GM19099 (cell line): Measurements from ENCODE around the gene CDH8.

Experiments
- POLR2A ChIP-seq: IDR thresholded peaks from 3 replicates; pipeline ENCODE4 v1.6.1; 2011; ENCODE audit warnings: low read depth; ENCODE audit not compliant: insufficient read length; ENCODE audit errors: extremely low read depth

CDH8 gene

GRCh38 chr16:61862221-61863155, 173.8 kb downstream of the CDH8 start:
- no peak for TF ChIP-seq POLR2A

GRCh38 chr16:61858988-61859387, 177.2 kb downstream of the CDH8 start:
- no peak for TF ChIP-seq POLR2A

- no peak for TF ChIP-seq POLR2A
Measured at GRCh38 chr16:61842666-61843065, 193.6 kb downstream of the CDH8 start.

- no peak for TF ChIP-seq POLR2A
Measured at GRCh38 chr16:61836804-61837393, 199.3 kb downstream of the CDH8 start.

GRCh38 chr16:61834082-61834481, 202.2 kb downstream of the CDH8 start:
- no peak for TF ChIP-seq POLR2A

- TF ChIP-seq POLR2A = no peak
Measured at GRCh38 chr16:61831351-61831917, 204.8 kb downstream of the CDH8 start.

GRCh38 chr16:61829631-61830030, 206.6 kb downstream of the CDH8 start:
- no peak for TF ChIP-seq POLR2A

- TF ChIP-seq POLR2A = no peak
Measured at GRCh38 chr16:61823326-61823725, 212.9 kb downstream of the CDH8 start.

GRCh38 chr16:61820820-61821219, 215.4 kb downstream of the CDH8 start:
- no peak for TF ChIP-seq POLR2A

GRCh38 chr16:61820398-61820797, 215.8 kb downstream of the CDH8 start:
- no peak for TF ChIP-seq POLR2A

- TF ChIP-seq POLR2A = no peak
Measured at GRCh38 chr16:61818850-61819249, 217.4 kb downstream of the CDH8 start.

- TF ChIP-seq POLR2A = no peak
Measured at GRCh38 chr16:61817583-61818278, 218.5 kb downstream of the CDH8 start.

GRCh38 chr16:61814726-61815347, 221.4 kb downstream of the CDH8 start:
- no peak for TF ChIP-seq POLR2A

GRCh38 chr16:61813339-61813738, 222.9 kb downstream of the CDH8 start:
- TF ChIP-seq POLR2A = no peak

GRCh38 chr16:61812251-61812650, 224.0 kb downstream of the CDH8 start:
- TF ChIP-seq POLR2A = no peak
